DOHH2 (cell line): ENCODE data around the gene MARF1.

Source experiments
- EZH2phosphoT487 ChIP-seq: fragments of 200-600 bp; sonication (generic); IDR thresholded peaks from 2 replicates; pipeline ENCODE4 v1.6.1; 2017; ENCODE audit warnings: borderline replicate concordance, mild to moderate bottlenecking, antibody characterized with exemption, low read length, moderate library complexity, mixed read lengths
- TF ChIP-seq, protein P1 (sequence below): fragments of 200-600 bp; sonication (generic); IDR thresholded peaks from one replicate; pipeline ENCODE4 v1.5.1; 2014; ENCODE audit warnings: antibody characterized with exemption, mild to moderate bottlenecking, low read depth, low read length; ENCODE audit not compliant: poor library complexity, severe bottlenecking

DNA sequence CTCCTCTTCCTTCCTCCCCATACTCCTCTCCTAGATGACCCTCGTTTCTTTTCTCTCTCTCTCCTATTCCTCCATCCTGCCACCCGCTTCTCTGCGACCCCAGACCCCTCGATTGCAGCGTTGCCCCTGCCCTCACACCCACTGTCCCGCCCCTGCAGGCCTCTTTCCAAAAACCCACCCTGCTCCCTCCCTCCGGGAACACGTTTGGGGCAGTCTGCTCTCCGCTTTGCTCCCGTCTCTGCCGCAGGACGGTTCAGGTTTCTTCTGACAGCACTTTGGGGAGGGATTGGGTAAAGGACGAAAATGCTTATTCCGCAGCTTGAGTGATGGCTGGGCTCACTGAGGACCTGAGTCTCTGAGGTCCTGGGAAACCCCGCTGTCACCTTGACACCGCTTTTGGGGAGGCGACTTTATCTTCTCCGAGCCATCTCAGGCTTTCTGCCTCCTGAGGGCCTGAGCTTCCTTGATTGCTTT, 7.8 kb upstream of the MARF1 start:
- TF ChIP-seq, protein P1, sequence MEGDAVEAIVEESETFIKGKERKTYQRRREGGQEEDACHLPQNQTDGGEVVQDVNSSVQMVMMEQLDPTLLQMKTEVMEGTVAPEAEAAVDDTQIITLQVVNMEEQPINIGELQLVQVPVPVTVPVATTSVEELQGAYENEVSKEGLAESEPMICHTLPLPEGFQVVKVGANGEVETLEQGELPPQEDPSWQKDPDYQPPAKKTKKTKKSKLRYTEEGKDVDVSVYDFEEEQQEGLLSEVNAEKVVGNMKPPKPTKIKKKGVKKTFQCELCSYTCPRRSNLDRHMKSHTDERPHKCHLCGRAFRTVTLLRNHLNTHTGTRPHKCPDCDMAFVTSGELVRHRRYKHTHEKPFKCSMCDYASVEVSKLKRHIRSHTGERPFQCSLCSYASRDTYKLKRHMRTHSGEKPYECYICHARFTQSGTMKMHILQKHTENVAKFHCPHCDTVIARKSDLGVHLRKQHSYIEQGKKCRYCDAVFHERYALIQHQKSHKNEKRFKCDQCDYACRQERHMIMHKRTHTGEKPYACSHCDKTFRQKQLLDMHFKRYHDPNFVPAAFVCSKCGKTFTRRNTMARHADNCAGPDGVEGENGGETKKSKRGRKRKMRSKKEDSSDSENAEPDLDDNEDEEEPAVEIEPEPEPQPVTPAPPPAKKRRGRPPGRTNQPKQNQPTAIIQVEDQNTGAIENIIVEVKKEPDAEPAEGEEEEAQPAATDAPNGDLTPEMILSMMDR = no peak
- no peak for TF ChIP-seq EZH2phosphoT487
